ENCODE results near the gene METTL24. TPM values are rescaled to one million over a fixed set of nuclear protein-coding genes. Genes with fewer than 3 reads are reported as not detected.

METTL24 gene
- total RNA-seq, 1 experiment from 2014 or later, result not detected

DNA sequence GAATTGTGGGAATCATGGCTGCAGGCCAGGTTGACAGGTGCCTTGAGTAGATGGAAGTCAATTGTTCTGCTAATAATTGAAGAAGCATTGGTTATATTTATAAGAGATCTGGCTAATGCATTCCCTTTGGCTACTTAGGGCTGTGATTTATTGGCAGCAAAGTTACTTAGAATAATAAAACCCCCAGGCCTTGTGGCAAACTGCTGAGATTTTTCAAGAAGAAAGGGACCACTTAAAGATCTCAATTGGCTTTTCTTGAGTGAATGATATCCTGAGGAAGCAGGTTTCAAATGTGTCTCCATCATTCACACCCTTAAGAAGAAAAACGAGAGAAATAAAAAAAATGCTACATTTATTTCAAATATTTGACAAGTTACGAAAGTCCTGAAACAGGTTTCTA, 29.8 kb upstream of the METTL24 start:
- no peaks in the 10 kb centered on the region for H3K9me3 Mint-ChIP-seq (ENCODE audit: unreplicated experiment)
- no peaks in the 10 kb centered on the region for H3K4me1 Mint-ChIP-seq (ENCODE audit: insufficient read depth, unreplicated experiment)
- no TSS peak for BruUV-seq (replicated peaks)
- intact Hi-C loops (cut with micrococcal nuclease), result no loop called here
- CTCF ChIA-PET, result interaction anchor here (0.7 to 7.4 kb wide), 5 partner anchors 334 to 1198 kb away, joined by 3 to 93 read pairs (median 4); no protein-coding TSS in a partner anchor
- H3K27me3 Mint-ChIP-seq (ENCODE audit: insufficient read depth, unreplicated experiment), result no peaks in the 10 kb centered on the region
- POLR2A ChIA-PET, result no interaction called here
- TF ChIP-seq CTCF (IDR thresholded peaks at IDR 0.05; ENCODE audit: unreplicated experiment), result no peak
- H3K36me3 Mint-ChIP-seq (ENCODE audit: insufficient read depth, unreplicated experiment), result no peaks in the 10 kb centered on the region
- H3K27ac Mint-ChIP-seq (ENCODE audit: low read depth, unreplicated experiment), result no peak overlapping the region
- H3K4me3 Mint-ChIP-seq (ENCODE audit: unreplicated experiment), result no peak overlapping the region
- no peak for DNase-seq (ENCODE audit: unreplicated experiment)

DNA sequence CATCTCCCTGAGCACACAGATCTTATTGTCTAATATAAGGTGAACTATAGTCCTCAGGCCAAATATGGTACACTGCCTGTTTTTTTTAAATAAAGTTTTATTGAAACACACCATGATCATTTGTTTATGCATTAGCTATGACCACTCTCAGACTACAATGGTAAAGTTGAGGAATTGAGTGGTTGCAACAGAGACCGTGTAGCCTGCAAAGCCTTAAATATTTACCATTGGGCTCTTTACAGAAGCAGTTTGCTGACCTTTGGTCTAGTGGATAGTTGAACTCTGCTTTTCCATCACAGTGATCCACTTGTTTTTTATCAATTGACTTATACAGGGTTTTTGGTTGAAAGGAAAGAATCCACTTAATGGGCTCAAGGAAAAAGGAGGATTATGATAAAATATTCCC, 27.3 kb upstream of the METTL24 start:
- H3K36me3 Mint-ChIP-seq (ENCODE audit: insufficient read depth, unreplicated experiment), result no peaks in the 10 kb centered on the region
- no peak overlapping the region for H3K4me3 Mint-ChIP-seq (ENCODE audit: unreplicated experiment)
- no peak overlapping the region for H3K27ac Mint-ChIP-seq (ENCODE audit: low read depth, unreplicated experiment)
- H3K4me1 Mint-ChIP-seq (ENCODE audit: insufficient read depth, unreplicated experiment), result no peaks in the 10 kb centered on the region
- TF ChIP-seq CTCF (IDR thresholded peaks at IDR 0.05; ENCODE audit: unreplicated experiment), result no peak
- no peak for DNase-seq (ENCODE audit: unreplicated experiment)
- no TSS peak for BruUV-seq (replicated peaks)
- POLR2A ChIA-PET, result interaction anchor here (0.7 to 1.7 kb wide), 2 partner anchors 20 to 206 kb away, joined by 3 to 7 read pairs; partner anchors contain the start of genes CDC40 and WASF1
- H3K9me3 Mint-ChIP-seq (ENCODE audit: unreplicated experiment), result no peaks in the 10 kb centered on the region
- CTCF ChIA-PET, result interaction anchor here (0.9 to 1.4 kb wide), 2 partner anchors 346 to 680 kb away, joined by 3 to 4 read pairs; no protein-coding TSS in a partner anchor
- intact Hi-C loops (cut with micrococcal nuclease), result no loop called here
- peaks cover 20% of the 10 kb centered on the region for H3K27me3 Mint-ChIP-seq (ENCODE audit: insufficient read depth, unreplicated experiment)

GRCh38 chr6:110378552-110378951, 20.4 kb upstream of the METTL24 start:
- ChIA-PET POLR2A (no interaction called here), CTCF (no interaction called here)
- no peak for DNase-seq (ENCODE audit: unreplicated experiment)
- Mint-ChIP-seq H3K36me3 (ENCODE audit: insufficient read depth, unreplicated experiment) (no peaks in the 10 kb centered on the region), H3K27ac (ENCODE audit: low read depth, unreplicated experiment) (no peak overlapping the region), H3K27me3 (ENCODE audit: insufficient read depth, unreplicated experiment) (peaks cover 32% of the 10 kb centered on the region), H3K9me3 (ENCODE audit: unreplicated experiment) (peaks cover 7% of the 10 kb centered on the region), H3K4me1 (ENCODE audit: insufficient read depth, unreplicated experiment) (no peaks in the 10 kb centered on the region), H3K4me3 (ENCODE audit: unreplicated experiment) (no peak overlapping the region)
- no peak for TF ChIP-seq CTCF (IDR thresholded peaks at IDR 0.05; ENCODE audit: unreplicated experiment)
- BruUV-seq (replicated peaks), result no TSS peak
- intact Hi-C loops (cut with micrococcal nuclease), result no loop called here

DNA sequence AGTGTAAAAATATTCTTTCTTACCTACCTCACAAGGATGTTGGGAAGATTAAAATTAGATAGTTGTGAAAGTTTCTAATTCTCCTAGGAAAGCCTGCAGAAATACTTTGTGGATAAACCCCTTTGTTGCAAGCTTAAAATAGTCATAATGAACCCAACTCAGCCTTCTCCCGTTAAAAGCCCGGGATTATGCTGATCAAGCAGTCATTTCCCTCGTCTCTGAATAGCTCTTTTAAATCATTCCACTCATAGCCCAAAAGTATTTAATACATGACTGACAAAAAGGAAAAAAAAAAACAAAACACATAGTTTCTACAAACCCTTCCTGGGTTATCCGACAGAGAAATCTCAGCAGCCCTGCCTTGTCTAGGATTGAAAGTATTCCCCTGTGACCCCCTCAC, 10.9 kb upstream of the METTL24 start:
- ChIA-PET POLR2A (no interaction called here), CTCF (no interaction called here)
- DNase-seq (ENCODE audit: unreplicated experiment), result no peak
- no peaks in the 10 kb centered on the region for H3K36me3 Mint-ChIP-seq (ENCODE audit: insufficient read depth, unreplicated experiment)
- peaks cover 75% of the 10 kb centered on the region for H3K27me3 Mint-ChIP-seq (ENCODE audit: insufficient read depth, unreplicated experiment)
- no peaks in the 10 kb centered on the region for H3K9me3 Mint-ChIP-seq (ENCODE audit: unreplicated experiment)
- H3K4me1 Mint-ChIP-seq (ENCODE audit: insufficient read depth, unreplicated experiment), result no peaks in the 10 kb centered on the region
- BruUV-seq (replicated peaks), result no TSS peak
- intact Hi-C loops (cut with micrococcal nuclease), result no loop called here
- no peak for TF ChIP-seq CTCF (IDR thresholded peaks at IDR 0.05; ENCODE audit: unreplicated experiment)
- H3K27ac Mint-ChIP-seq (ENCODE audit: low read depth, unreplicated experiment), result no peak overlapping the region
- no peak overlapping the region for H3K4me3 Mint-ChIP-seq (ENCODE audit: unreplicated experiment)
